ENCODE data around the gene CHD6. TPM values are rescaled to one million over a fixed set of nuclear protein-coding genes. Genes with fewer than 3 reads are reported as not detected.

Gene CHD6
- total RNA-seq, 6 donors from 2014 or later: 25.4 to 62.9 (median 35.3) TPM

DNA sequence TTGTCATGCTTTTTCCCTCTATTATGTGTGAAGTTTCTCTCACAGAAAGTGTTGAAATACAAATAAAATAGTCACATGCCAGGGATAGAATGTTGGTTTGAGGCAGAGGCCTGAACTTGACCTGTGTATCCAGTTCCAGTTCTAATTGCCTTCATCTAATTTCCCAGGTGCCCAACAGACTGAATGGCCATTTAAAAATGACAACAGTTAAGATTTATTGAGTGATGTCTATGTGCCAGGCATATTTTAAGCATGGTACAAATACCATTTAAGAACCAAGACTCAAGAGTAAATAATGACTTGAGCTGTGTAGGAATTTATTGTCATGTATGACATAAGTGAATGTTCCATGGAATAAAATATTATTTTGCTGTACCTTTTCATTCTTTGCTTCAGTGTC is 163.9 kb downstream of the CHD6 start:
- Histone ChIP-seq H3K9me3 (no peaks in the 10 kb centered on the region), H3K27ac (no peak overlapping the region), H3K36me3 (peaks cover 19 to 84% (median 52%) of the 10 kb centered on the region in 4 donors), H3K4me3 (no peak overlapping the region), H3K4me1 (no peaks in the 10 kb centered on the region), H3K27me3 (no peaks in the 10 kb centered on the region)
- TF ChIP-seq POLR2AphosphoS5 (IDR thresholded peaks at IDR 0.05): no peak
- TF ChIP-seq EP300 (IDR thresholded peaks at IDR 0.05): no peak
- TF ChIP-seq, protein P1, sequence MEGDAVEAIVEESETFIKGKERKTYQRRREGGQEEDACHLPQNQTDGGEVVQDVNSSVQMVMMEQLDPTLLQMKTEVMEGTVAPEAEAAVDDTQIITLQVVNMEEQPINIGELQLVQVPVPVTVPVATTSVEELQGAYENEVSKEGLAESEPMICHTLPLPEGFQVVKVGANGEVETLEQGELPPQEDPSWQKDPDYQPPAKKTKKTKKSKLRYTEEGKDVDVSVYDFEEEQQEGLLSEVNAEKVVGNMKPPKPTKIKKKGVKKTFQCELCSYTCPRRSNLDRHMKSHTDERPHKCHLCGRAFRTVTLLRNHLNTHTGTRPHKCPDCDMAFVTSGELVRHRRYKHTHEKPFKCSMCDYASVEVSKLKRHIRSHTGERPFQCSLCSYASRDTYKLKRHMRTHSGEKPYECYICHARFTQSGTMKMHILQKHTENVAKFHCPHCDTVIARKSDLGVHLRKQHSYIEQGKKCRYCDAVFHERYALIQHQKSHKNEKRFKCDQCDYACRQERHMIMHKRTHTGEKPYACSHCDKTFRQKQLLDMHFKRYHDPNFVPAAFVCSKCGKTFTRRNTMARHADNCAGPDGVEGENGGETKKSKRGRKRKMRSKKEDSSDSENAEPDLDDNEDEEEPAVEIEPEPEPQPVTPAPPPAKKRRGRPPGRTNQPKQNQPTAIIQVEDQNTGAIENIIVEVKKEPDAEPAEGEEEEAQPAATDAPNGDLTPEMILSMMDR (IDR thresholded peaks at IDR 0.05): no peak
- no peak for TF ChIP-seq POLR2A (IDR thresholded peaks at IDR 0.05)
- DNase-seq (no peak), ATAC-seq (ENCODE audit: low FRiP score in 2 of 2) (no peak)

DNA sequence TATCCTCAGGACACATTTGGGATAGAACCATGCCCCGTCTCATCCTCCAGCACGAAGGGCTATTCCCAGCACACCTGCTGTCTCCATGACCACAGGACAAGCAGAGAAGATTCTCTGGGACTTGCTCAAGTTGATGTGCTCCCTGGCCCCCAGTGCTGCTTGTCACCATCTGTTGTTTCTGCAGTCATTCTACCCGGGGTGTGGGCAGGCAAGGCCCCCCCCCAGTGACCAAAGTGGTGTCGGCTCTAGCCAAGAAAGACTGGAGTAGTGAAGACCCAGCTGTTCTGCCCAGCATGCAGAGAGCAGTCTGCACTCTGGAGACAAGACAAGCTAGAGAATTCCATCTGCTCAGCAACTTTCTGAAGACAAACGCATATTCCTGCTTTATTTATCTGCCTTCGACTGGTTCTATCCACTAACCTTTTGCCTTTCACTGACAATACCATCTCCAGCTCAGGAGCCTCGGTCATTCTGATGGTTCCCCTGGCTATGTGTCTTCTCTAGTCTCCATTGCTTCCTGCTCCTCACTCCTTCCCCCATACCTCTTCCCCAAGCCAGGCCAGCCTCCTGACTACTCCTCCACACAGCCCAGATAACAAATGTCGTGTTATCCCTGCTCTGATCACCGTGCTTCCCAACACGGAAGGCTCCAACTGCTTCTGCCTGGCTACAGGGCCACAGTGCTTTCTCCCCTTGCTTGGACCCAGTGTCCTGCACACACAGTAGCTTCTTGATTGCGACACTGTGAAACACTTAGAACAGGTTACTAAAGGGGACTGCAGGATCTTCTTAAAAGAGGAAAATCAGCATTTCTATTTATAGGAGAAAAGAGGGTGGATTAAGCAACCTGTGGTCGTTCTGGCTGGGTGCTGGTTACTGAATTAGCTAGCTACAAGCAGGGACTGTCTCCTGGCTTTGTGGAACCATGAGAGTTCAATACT is 164.9 kb downstream of the CHD6 start:
- no peak overlapping the region for H3K4me3 ChIP-seq
- H3K27ac ChIP-seq: no peak overlapping the region
- TF ChIP-seq POLR2AphosphoS5 (IDR thresholded peaks at IDR 0.05): no peak
- TF ChIP-seq POLR2A (IDR thresholded peaks at IDR 0.05): no peak
- TF ChIP-seq, protein P1 (IDR thresholded peaks at IDR 0.05): no peak
- TF ChIP-seq EP300 (IDR thresholded peaks at IDR 0.05): no peak
- WGBS, 2 donors: 87 to 89% methylated on average over 10 to 12 of the region's 12 CpGs
- no peaks in the 10 kb centered on the region for H3K4me1 ChIP-seq
- DNase-seq (no peak), ATAC-seq (ENCODE audit: low FRiP score in 2 of 2) (no peak)
- no peaks in the 10 kb centered on the region for H3K9me3 ChIP-seq
- no peaks in the 10 kb centered on the region for H3K27me3 ChIP-seq
- H3K36me3 ChIP-seq: peaks cover 19 to 91% (median 53%) of the 10 kb centered on the region in 4 donors

DNA sequence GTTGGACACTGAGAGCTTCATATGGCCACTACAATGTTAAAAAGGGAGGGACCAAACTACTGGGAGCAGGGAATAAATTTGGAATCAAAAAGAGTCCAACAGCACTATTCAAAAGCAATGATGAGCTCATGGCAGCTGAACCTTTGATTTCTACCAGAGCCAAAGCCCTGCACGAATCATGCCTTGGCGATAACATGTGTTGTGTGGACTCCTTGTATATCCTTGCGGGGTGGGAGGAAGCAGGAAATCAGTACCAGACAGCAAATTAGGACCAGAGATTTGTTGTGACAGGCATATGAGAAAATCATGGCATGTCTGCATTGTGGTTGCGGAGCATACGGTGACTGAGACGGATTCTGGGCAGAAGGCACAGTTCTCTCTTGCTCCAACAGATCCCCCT is 166.0 kb downstream of the CHD6 start:
- no peak for ATAC-seq (ENCODE audit: low FRiP score in 2 of 2)

DNA sequence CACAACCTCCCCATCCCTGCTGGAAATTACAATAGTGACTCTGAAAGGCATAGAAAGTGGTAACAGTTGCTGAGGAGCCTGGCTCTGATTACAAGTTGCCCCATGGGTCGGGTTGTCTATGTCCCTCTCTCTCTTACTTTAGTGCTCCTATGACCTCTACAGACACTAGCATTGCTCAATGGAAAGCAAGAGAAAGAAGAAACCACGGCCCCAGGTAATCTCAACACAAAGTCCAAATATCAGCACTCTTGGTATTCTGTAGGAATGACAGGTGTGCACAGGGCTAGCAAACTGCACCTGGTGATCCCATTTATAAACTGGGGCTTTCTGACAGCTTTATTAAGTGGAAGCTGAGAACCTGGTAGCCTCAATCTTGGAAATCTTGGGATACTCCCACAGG is 171.2 kb downstream of the CHD6 start:
- no peak for ATAC-seq (ENCODE audit: low FRiP score in 2 of 2)
- 94 to 98% methylated on average over 2 of the region's 2 CpGs for WGBS, 2 donors
- no peaks in the 10 kb centered on the region for H3K9me3 ChIP-seq
- H3K27me3 ChIP-seq: no peaks in the 10 kb centered on the region
- TF ChIP-seq EP300 (IDR thresholded peaks at IDR 0.05): no peak
- TF ChIP-seq, protein P1 (IDR thresholded peaks at IDR 0.05): no peak
- TF ChIP-seq POLR2AphosphoS5 (IDR thresholded peaks at IDR 0.05): no peak
- TF ChIP-seq POLR2A (IDR thresholded peaks at IDR 0.05): no peak
- peaks cover 0 to 95% (median 59%) of the 10 kb centered on the region in 4 donors for H3K36me3 ChIP-seq
- H3K27ac ChIP-seq: no peak overlapping the region
- no peak for DNase-seq
- H3K4me1 ChIP-seq: no peaks in the 10 kb centered on the region
- no peak overlapping the region for H3K4me3 ChIP-seq

More for the DNA sequence above, 166.0 kb downstream of the CHD6 start:
- no peak for DNase-seq
- TF ChIP-seq POLR2AphosphoS5 (IDR thresholded peaks at IDR 0.05) (no peak), POLR2A (IDR thresholded peaks at IDR 0.05) (no peak), EP300 (IDR thresholded peaks at IDR 0.05) (no peak)
- TF ChIP-seq, protein P1 (IDR thresholded peaks at IDR 0.05): no peak
- Histone ChIP-seq H3K36me3 (peaks cover 19 to 98% (median 58%) of the 10 kb centered on the region in 4 donors), H3K27me3 (no peaks in the 10 kb centered on the region), H3K27ac (no peak overlapping the region), H3K9me3 (no peaks in the 10 kb centered on the region), H3K4me3 (no peak overlapping the region), H3K4me1 (no peaks in the 10 kb centered on the region)
- 96 to 97% methylated on average over 6 of the region's 6 CpGs for WGBS, 2 donors

Data from upper lobe of left lung (tissue), 6 donors.